ENCODE data around the gene ACAA2.

DNA sequence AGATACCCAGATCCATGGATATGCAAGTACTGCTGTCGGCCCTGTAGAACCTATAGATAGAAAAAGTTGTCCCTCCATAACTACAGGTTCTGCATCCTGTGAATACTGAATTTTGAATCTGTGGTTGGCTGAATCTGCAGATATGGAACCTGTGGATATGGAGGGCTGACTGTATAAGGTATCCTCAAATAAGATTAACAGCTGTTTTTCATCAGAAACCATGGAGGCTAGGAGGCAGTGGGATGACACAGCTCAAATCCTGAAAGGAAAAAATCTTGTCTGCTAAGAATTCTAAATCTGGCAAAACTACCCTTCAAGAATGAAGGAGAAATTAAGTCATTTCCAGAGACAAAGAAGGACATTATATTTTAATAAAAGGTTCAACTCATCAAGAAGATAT, 14.7 kb upstream of the ACAA2 start:
- TF ChIP-seq, protein P1, sequence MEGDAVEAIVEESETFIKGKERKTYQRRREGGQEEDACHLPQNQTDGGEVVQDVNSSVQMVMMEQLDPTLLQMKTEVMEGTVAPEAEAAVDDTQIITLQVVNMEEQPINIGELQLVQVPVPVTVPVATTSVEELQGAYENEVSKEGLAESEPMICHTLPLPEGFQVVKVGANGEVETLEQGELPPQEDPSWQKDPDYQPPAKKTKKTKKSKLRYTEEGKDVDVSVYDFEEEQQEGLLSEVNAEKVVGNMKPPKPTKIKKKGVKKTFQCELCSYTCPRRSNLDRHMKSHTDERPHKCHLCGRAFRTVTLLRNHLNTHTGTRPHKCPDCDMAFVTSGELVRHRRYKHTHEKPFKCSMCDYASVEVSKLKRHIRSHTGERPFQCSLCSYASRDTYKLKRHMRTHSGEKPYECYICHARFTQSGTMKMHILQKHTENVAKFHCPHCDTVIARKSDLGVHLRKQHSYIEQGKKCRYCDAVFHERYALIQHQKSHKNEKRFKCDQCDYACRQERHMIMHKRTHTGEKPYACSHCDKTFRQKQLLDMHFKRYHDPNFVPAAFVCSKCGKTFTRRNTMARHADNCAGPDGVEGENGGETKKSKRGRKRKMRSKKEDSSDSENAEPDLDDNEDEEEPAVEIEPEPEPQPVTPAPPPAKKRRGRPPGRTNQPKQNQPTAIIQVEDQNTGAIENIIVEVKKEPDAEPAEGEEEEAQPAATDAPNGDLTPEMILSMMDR (IDR thresholded peaks at IDR 0.05) = no peak
- TF ChIP-seq POLR2A (IDR thresholded peaks at IDR 0.05) (no peak), EP300 (IDR thresholded peaks at IDR 0.05) (no peak)
